HCT116 (cell line): ENCODE data around the gene DAP. TPM values are rescaled to one million over a fixed set of nuclear protein-coding genes. Genes with fewer than 3 reads are reported as not detected.

Experiments
- ATAC-seq: fragments of 200-7000 bp; cut with Tn5 transposase; 2 replicates; pipeline ENCODE4 v1.9.1; 2020; ENCODE audit warnings: mild to moderate bottlenecking, moderate library complexity
- BruUV-seq: library from RNA; stranded (reverse); fragments of 400-500 nt; replicated peaks from 2 replicates; lab custom pipeline; 2021; lab: Mats Ljungman, UMichigan
- CTCF ChIA-PET: fragments of 300-600 bp; sonication (Branson Sonifier 250); formaldehyde crosslinking; loops from one replicate; lab custom pipeline; 2021; ENCODE audit warnings: antibody characterized with exemption; lab: Charles Lee
- POLR2A ChIA-PET: fragments of 300-600, 350-600 bp; sonication (Branson Sonifier 250); formaldehyde crosslinking; loops from one replicate; lab custom pipeline; 2021; ENCODE audit warnings: antibody characterized with exemption; lab: Charles Lee
- RAD21 ChIA-PET, 2 experiments: fragments of 300-600 bp; sonication (Branson Sonifier 250); formaldehyde crosslinking; loops; one replicate each; lab custom pipeline; 2023; ENCODE audit warnings: low total read pairs in 2 of 2; ENCODE audit not compliant: uncharacterized antibody in 2 of 2, unreplicated experiment in 2 of 2, low non-redundant PET in 1 of 2; lab: Charles Lee
- DNase-seq: peaks from one replicate; pipeline ENCODE4 v3.0.0-alpha.2; 2010; ENCODE audit warnings: low read depth, low spot score
- H2AFZ ChIP-seq: fragments of 200-600 bp; shearing (Covaris generic), sonication (generic); 2 replicates; pipeline ENCODE4 v1.6.1; 2017; ENCODE audit warnings: low read depth, mixed run types, mixed read lengths, antibody characterized with exemption, low read length; ENCODE audit not compliant: poor library complexity, severe bottlenecking
- H3K27ac ChIP-seq: 2 replicates; pipeline ENCODE4 v1.5.1; 2012; ENCODE audit warnings: low read depth, low read length
- H3K27me3 ChIP-seq: fragments of 200-600 bp; sonication (generic); 2 replicates; pipeline ENCODE4 v1.6.1; 2016; ENCODE audit warnings: mixed run types, low read length, mixed read lengths; ENCODE audit not compliant: insufficient read depth
- H3K36me3 ChIP-seq, 2 experiments: fragments of 200-500 bp in 1 of 2; fragments of 200-600 bp in 1 of 2; sonication (Bioruptor generic) in 1 of 2; sonication (generic) in 1 of 2; 2 replicates each; pipeline versions ENCODE4 v1.5.1 to v1.6.1; 2014 to 2016; ENCODE audit warnings: low read length in 2 of 2, inconsistent platforms in 1 of 2, mixed read lengths in 1 of 2, mixed run types in 1 of 2; ENCODE audit not compliant: insufficient read depth in 2 of 2, control insufficient read depth in 1 of 2
- H3K4me1 ChIP-seq, 2 experiments: fragments of 200-600 bp in 1 of 2; sonication (generic) in 1 of 2; 2 replicates each; pipeline versions ENCODE4 v1.5.1 to v1.6.1; 2012 to 2017; ENCODE audit warnings: low read length in 2 of 2, inconsistent platforms in 1 of 2, mild to moderate bottlenecking in 1 of 2, mixed read lengths in 1 of 2, mixed run types in 1 of 2, moderate library complexity in 1 of 2; ENCODE audit not compliant: insufficient read depth in 2 of 2, control insufficient read depth in 1 of 2
- H3K4me2 ChIP-seq: fragments of 200-600 bp; sonication (generic); 2 replicates; pipeline ENCODE4 v1.6.1; 2017; ENCODE audit warnings: mixed run types, low read length, mixed read lengths
- H3K4me3 ChIP-seq, 2 experiments: fragments of 200-600 bp in 1 of 2; sonication (generic) in 1 of 2; replicated peaks in 1 of 2; 2 replicates each; pipeline ENCODE4 v1.5.1; 2011 to 2016; ENCODE audit warnings: low read length in 2 of 2, control low read depth in 1 of 2, low read depth in 1 of 2, mild to moderate bottlenecking in 1 of 2, mixed read lengths in 1 of 2, mixed run types in 1 of 2
- H3K79me2 ChIP-seq: fragments of 200-600 bp; sonication (generic); 2 replicates; pipeline ENCODE4 v1.6.1; 2017; ENCODE audit warnings: mild to moderate bottlenecking, mixed run types, low read length, moderate library complexity, mixed read lengths; ENCODE audit not compliant: insufficient read depth
- H3K9ac ChIP-seq: fragments of 200-600 bp; sonication (generic); 2 replicates; pipeline ENCODE4 v1.6.1; 2016; ENCODE audit warnings: low read length, mixed read lengths
- H3K9me2 ChIP-seq: fragments of 200-600 bp; sonication (generic), shearing (Covaris generic); 2 replicates; pipeline ENCODE4 v1.6.1; 2017; ENCODE audit warnings: mixed run types, mild to moderate bottlenecking, moderate library complexity; ENCODE audit not compliant: insufficient read depth
- H3K9me3 ChIP-seq, 2 experiments: fragments of 200-500 bp in 1 of 2; fragments of 200-600 bp in 1 of 2; sonication (Bioruptor generic) in 1 of 2; sonication (generic) in 1 of 2; 2 replicates each; pipeline ENCODE4 v1.6.1; 2014 to 2017; ENCODE audit warnings: low read length in 2 of 2, mixed read lengths in 2 of 2, inconsistent platforms in 1 of 2, low read depth in 1 of 2, mild to moderate bottlenecking in 1 of 2, mixed run types in 1 of 2, moderate library complexity in 1 of 2; ENCODE audit not compliant: control insufficient read depth in 1 of 2, insufficient read depth in 1 of 2
- H4K20me1 ChIP-seq: fragments of 200-600 bp; sonication (generic), shearing (Covaris generic); 2 replicates; pipeline ENCODE4 v1.6.1; 2017; ENCODE audit warnings: mixed run types, mild to moderate bottlenecking, moderate library complexity; ENCODE audit not compliant: insufficient read depth
- EZH2phosphoT487 ChIP-seq: fragments of 200-600 bp; IDR thresholded peaks from 2 replicates; pipeline ENCODE4 v1.6.1; 2018; ENCODE audit warnings: antibody characterized with exemption, borderline replicate concordance
- FOSL1 ChIP-seq: IDR thresholded peaks from 2 replicates; pipeline ENCODE4 v1.6.1; 2012; ENCODE audit warnings: low read depth
- JUND ChIP-seq: IDR thresholded peaks from 2 replicates; pipeline ENCODE4 v1.6.1; 2012
- MAX ChIP-seq: IDR thresholded peaks from 2 replicates; pipeline ENCODE4 v1.6.1; 2012
- RAD21 ChIP-seq: IDR thresholded peaks from 2 replicates; pipeline ENCODE4 v1.6.1; 2012; ENCODE audit warnings: low read depth, mild to moderate bottlenecking
- SIN3A ChIP-seq: IDR thresholded peaks from 2 replicates; pipeline ENCODE4 v1.6.1; 2012; ENCODE audit warnings: low read depth
- SP1 ChIP-seq: IDR thresholded peaks from 2 replicates; pipeline ENCODE4 v1.6.1; 2012; ENCODE audit warnings: low read depth
- TCF7L2 ChIP-seq: IDR thresholded peaks from 2 replicates; pipeline ENCODE4 v1.7.0; 2011; ENCODE audit warnings: borderline replicate concordance, inconsistent platforms; ENCODE audit not compliant: insufficient read depth, insufficient read length; ENCODE audit errors: extremely low read depth
- YY1 ChIP-seq: IDR thresholded peaks from 2 replicates; pipeline ENCODE4 v1.6.1; 2011; ENCODE audit warnings: low read length, low read depth, moderate library complexity, mild to moderate bottlenecking; ENCODE audit not compliant: insufficient replicate concordance; ENCODE audit errors: extremely low read depth
- ZFX ChIP-seq: fragments of 450-650 bp; IDR thresholded peaks from 2 replicates; pipeline ENCODE4 v1.6.1; 2017
- ZNF274 ChIP-seq: fragments of 200-500 bp; sonication (Bioruptor generic); IDR thresholded peaks from 2 replicates; pipeline ENCODE4 v1.6.1; 2014; ENCODE audit warnings: mild to moderate bottlenecking, low read depth, low read length, inconsistent platforms
- intact Hi-C: fragments of 100-400 bp; cut with micrococcal nuclease; formaldehyde crosslinking; loops from 2 replicates; pipeline ENCODE4 v1.10.0; 2022
- total RNA-seq: library from RNA; stranded (reverse); gene quantifications from one replicate; pipeline ENCODE4 v1.2.1, GENCODE V29; 2021; ENCODE audit not compliant: unreplicated experiment
- TF ChIP-seq, protein P1 (sequence below), 3 experiments: fragments of 200-600 bp in 1 of 3; sonication (generic) in 1 of 3; IDR thresholded peaks in 2 of 3; conservative IDR thresholded peaks in 1 of 3; 2 replicates each; pipeline ENCODE4 v1.5.1; 2012 to 2017; ENCODE audit warnings: low read depth in 2 of 3, low read length in 2 of 3, antibody characterized with exemption in 1 of 3, borderline replicate concordance in 1 of 3, control low read depth in 1 of 3, mild to moderate bottlenecking in 1 of 3, mixed read lengths in 1 of 3, mixed run types in 1 of 3, moderate library complexity in 1 of 3; ENCODE audit not compliant: insufficient read depth in 1 of 3
- TF ChIP-seq, protein P2 (sequence below): IDR thresholded peaks from 2 replicates; pipeline ENCODE4 v1.6.1; 2012

The DAP gene
- total RNA-seq, 1 experiment from 2014 or later = 59.1 TPM

GRCh38 chr5:10744681-10745080, 16.4 kb downstream of the DAP start:
- no peak overlapping the region for H3K4me2 ChIP-seq
- RAD21 ChIA-PET = no interaction called here
- H3K27ac ChIP-seq = no peak overlapping the region
- no peaks in the 10 kb centered on the region for H3K27me3 ChIP-seq
- no peak overlapping the region for H2AFZ ChIP-seq
- POLR2A ChIA-PET = no interaction called here
- no peak for ATAC-seq
- H3K4me3 ChIP-seq = no peak overlapping the region
- H3K9me2 ChIP-seq = no peaks in the 10 kb centered on the region
- CTCF ChIA-PET = no interaction called here
- H3K79me2 ChIP-seq = peaks cover 10% of the 10 kb centered on the region
- intact Hi-C loops = no loop called here
- peaks cover 7 to 10% of the 10 kb centered on the region in 2 experiments; a peak in 2 of 4 replicates for H3K9me3 ChIP-seq
- peaks cover 7 to 21% of the 10 kb centered on the region in 2 experiments; a peak in 2 of 4 replicates for H3K36me3 ChIP-seq
- no peaks in the 10 kb centered on the region for H3K4me1 ChIP-seq
- TF ChIP-seq JUND = no peak
- TF ChIP-seq FOSL1 = no peak
- TF ChIP-seq EZH2phosphoT487 = no peak
- no peak for TF ChIP-seq SP1
- TF ChIP-seq, protein P1, sequence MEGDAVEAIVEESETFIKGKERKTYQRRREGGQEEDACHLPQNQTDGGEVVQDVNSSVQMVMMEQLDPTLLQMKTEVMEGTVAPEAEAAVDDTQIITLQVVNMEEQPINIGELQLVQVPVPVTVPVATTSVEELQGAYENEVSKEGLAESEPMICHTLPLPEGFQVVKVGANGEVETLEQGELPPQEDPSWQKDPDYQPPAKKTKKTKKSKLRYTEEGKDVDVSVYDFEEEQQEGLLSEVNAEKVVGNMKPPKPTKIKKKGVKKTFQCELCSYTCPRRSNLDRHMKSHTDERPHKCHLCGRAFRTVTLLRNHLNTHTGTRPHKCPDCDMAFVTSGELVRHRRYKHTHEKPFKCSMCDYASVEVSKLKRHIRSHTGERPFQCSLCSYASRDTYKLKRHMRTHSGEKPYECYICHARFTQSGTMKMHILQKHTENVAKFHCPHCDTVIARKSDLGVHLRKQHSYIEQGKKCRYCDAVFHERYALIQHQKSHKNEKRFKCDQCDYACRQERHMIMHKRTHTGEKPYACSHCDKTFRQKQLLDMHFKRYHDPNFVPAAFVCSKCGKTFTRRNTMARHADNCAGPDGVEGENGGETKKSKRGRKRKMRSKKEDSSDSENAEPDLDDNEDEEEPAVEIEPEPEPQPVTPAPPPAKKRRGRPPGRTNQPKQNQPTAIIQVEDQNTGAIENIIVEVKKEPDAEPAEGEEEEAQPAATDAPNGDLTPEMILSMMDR (IDR thresholded peaks at IDR 0.05 in 2 of 3, conservative IDR thresholded peaks at IDR 0.05 in 1 of 3; ENCODE audit: borderline replicate concordance in 1 of 3, insufficient read depth in 1 of 3, low read depth in 2 of 3, low read length in 2 of 3) = no peak
- TF ChIP-seq, protein P2, sequence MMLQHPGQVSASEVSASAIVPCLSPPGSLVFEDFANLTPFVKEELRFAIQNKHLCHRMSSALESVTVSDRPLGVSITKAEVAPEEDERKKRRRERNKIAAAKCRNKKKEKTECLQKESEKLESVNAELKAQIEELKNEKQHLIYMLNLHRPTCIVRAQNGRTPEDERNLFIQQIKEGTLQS = no peak
- TF ChIP-seq RAD21 = no peak
- no peak for TF ChIP-seq ZNF274
- TF ChIP-seq TCF7L2 = no peak
- TF ChIP-seq YY1 = no peak
- TF ChIP-seq MAX = no peak
- no peak for TF ChIP-seq SIN3A
- no peak for TF ChIP-seq ZFX
- H3K9ac ChIP-seq = no peak overlapping the region
- no TSS peak for BruUV-seq
- no peaks in the 10 kb centered on the region for H4K20me1 ChIP-seq
- DNase-seq = no peak
